Activated CD4-positive, alpha-beta T cell treated with anti-CD3 and anti-CD28 coated beads, Interleukin-2, amount 50 U/mL, for 24 hours (primary cell): ENCODE data around the gene ZNF783.
"Not testable (repeated sequence)": the region's sequence is repeated elsewhere in the genome, so short reads cannot be mapped to it uniquely, and the experiment has no call there.

Experiments used
- DNase-seq, 2 donors: peaks; one replicate each; pipeline ENCODE4 v3.0.0-alpha.2; 2020; ENCODE audit warnings: low read depth in 1 of 2, low spot score in 1 of 2

Gene ZNF783

GRCh38 chr7:149329265-149329664 is 67.3 kb downstream of the ZNF783 start:
- DNase-seq, result no peak

- no peak for DNase-seq
These were observed 67.9 kb downstream of the ZNF783 start for GRCh38 chr7:149329766-149330334.

GRCh38 chr7:149330914-149331567 is 69.0 kb downstream of the ZNF783 start:
- DNase-seq, result no peak

GRCh38 chr7:149332602-149333320 is 70.8 kb downstream of the ZNF783 start:
- not testable (repeated sequence) for DNase-seq

- DNase-seq, result no peak
These were observed 71.3 kb downstream of the ZNF783 start for GRCh38 chr7:149333321-149333717.

GRCh38 chr7:149334219-149334618 is 72.2 kb downstream of the ZNF783 start:
- DNase-seq, result no peak
